HEK293 (cell line): ENCODE data around the gene IST1.

Experiments
- CTCF ChIA-PET: fragments of 350-600 bp; formaldehyde crosslinking; extraction: SDS; loops from one replicate; lab custom pipeline; 2021; ENCODE audit warnings: antibody characterized with exemption; lab: Yijun Ruan, JAX
- POLR2A ChIA-PET: fragments of 300-600 bp; formaldehyde crosslinking; extraction: SDS; loops from one replicate; lab custom pipeline; 2020; ENCODE audit warnings: antibody characterized with exemption, inconsistent platforms; lab: Yijun Ruan, JAX
- H3K27ac ChIP-seq: fragments of 200-500 bp; sonication (Bioruptor generic); 2 replicates; pipeline ENCODE4 v1.5.1; 2014; ENCODE audit warnings: low read depth, low read length, control low read depth, inconsistent platforms; ENCODE audit errors: extremely low read depth
- H3K36me3 ChIP-seq, 2 experiments: fragments of 200-500 bp in 1 of 2; sonication (Bioruptor generic) in 1 of 2; 1 replicate in 1 of 2; 2 replicates in 1 of 2; pipeline ENCODE4 v1.5.1; 2014 to 2017; ENCODE audit warnings: inconsistent platforms in 2 of 2, low read length in 2 of 2; ENCODE audit not compliant: control insufficient read depth in 2 of 2, insufficient read depth in 1 of 2
- H3K4me1 ChIP-seq: fragments of 200-500 bp; sonication (Bioruptor generic); 2 replicates; pipeline ENCODE4 v1.5.1; 2014; ENCODE audit warnings: mild to moderate bottlenecking, low read length, inconsistent platforms; ENCODE audit not compliant: control insufficient read depth, insufficient read depth
- H3K4me3 ChIP-seq: 2 replicates; pipeline ENCODE4 v1.5.1; 2011; ENCODE audit warnings: low read depth, mild to moderate bottlenecking, control low read depth, low read length, moderate library complexity
- H3K9me3 ChIP-seq: fragments of 200-500 bp; sonication (Bioruptor generic); 2 replicates; pipeline ENCODE4 v1.5.1; 2014; ENCODE audit warnings: low read depth, low read length, inconsistent platforms; ENCODE audit not compliant: control insufficient read depth, insufficient read depth
- BCL11B ChIP-seq: fragments of 450-650 bp; formaldehyde crosslinking; IDR thresholded peaks from 2 replicates; pipeline ENCODE4 v1.5.1; 2016; ENCODE audit warnings: low read depth, missing biosample characterization, missing genetic modification characterization
- GLIS1 ChIP-seq: fragments of 450-650 bp; formaldehyde crosslinking; IDR thresholded peaks from 2 replicates; pipeline ENCODE4 v1.5.1; 2016; ENCODE audit warnings: missing biosample characterization, missing genetic modification characterization
- ZBTB10 ChIP-seq: fragments of 450-650 bp; formaldehyde crosslinking; IDR thresholded peaks from 2 replicates; pipeline ENCODE4 v1.5.1; 2016; ENCODE audit warnings: missing biosample characterization, missing genetic modification characterization
- ZBTB20 ChIP-seq: fragments of 450-650 bp; formaldehyde crosslinking; IDR thresholded peaks from 2 replicates; pipeline ENCODE4 v1.5.1; 2016; ENCODE audit warnings: missing biosample characterization, missing genetic modification characterization
- ZEB2 ChIP-seq: fragments of 450-650 bp; formaldehyde crosslinking; IDR thresholded peaks from 2 replicates; pipeline ENCODE4 v1.5.1; 2016; ENCODE audit warnings: missing biosample characterization, missing genetic modification characterization
- ZNF121 ChIP-seq: fragments of 450-650 bp; formaldehyde crosslinking; IDR thresholded peaks from 2 replicates; pipeline ENCODE4 v1.5.1; 2016; ENCODE audit warnings: missing biosample characterization, missing genetic modification characterization
- ZNF169 ChIP-seq: fragments of 450-650 bp; formaldehyde crosslinking; IDR thresholded peaks from 2 replicates; pipeline ENCODE4 v1.5.1; 2016; ENCODE audit warnings: missing biosample characterization, missing genetic modification characterization
- ZNF513 ChIP-seq: fragments of 450-650 bp; IDR thresholded peaks from 2 replicates; pipeline ENCODE4 v1.5.1; 2018; ENCODE audit warnings: missing biosample characterization, missing genetic modification characterization
- ZNF639 ChIP-seq: fragments of 450-650 bp; formaldehyde crosslinking; IDR thresholded peaks from 2 replicates; pipeline ENCODE4 v1.5.1; 2016; ENCODE audit warnings: missing biosample characterization, missing genetic modification characterization
- ZNF677 ChIP-seq: fragments of 450-650 bp; IDR thresholded peaks from 2 replicates; pipeline ENCODE4 v1.5.0; 2018; ENCODE audit warnings: missing biosample characterization, mild to moderate bottlenecking, missing genetic modification characterization, moderate library complexity
- ZNF776 ChIP-seq: fragments of 450-650 bp; formaldehyde crosslinking; IDR thresholded peaks from 2 replicates; pipeline ENCODE4 v1.5.0; 2017; ENCODE audit warnings: missing biosample characterization, missing genetic modification characterization, borderline replicate concordance
- ZSCAN16 ChIP-seq: fragments of 450-650 bp; formaldehyde crosslinking; IDR thresholded peaks from 2 replicates; pipeline ENCODE4 v1.5.1; 2016; ENCODE audit warnings: missing biosample characterization, missing genetic modification characterization
- ZSCAN30 ChIP-seq: fragments of 450-650 bp; IDR thresholded peaks from 2 replicates; pipeline ENCODE4 v1.5.1; 2018; ENCODE audit warnings: missing biosample characterization, mild to moderate bottlenecking, missing genetic modification characterization, moderate library complexity
- ZSCAN5A ChIP-seq: fragments of 450-650 bp; formaldehyde crosslinking; IDR thresholded peaks from 2 replicates; pipeline ENCODE4 v1.5.1; 2016; ENCODE audit warnings: missing biosample characterization, missing genetic modification characterization
- TF ChIP-seq, protein P1 (sequence below): fragments of 450-650 bp; formaldehyde crosslinking; IDR thresholded peaks from 2 replicates; pipeline ENCODE4 v1.5.1; 2016; ENCODE audit warnings: missing biosample characterization, missing genetic modification characterization, borderline replicate concordance
- TF ChIP-seq, protein P2 (sequence below): fragments of 450-650 bp; formaldehyde crosslinking; IDR thresholded peaks from 2 replicates; pipeline ENCODE4 v1.5.1; 2016; ENCODE audit warnings: missing biosample characterization, missing genetic modification characterization

The IST1 gene

GRCh38 chr16:71894229-71894920 lies 956 bp upstream of the IST1 start (continued):
- TF ChIP-seq ZEB2 (tag by site-specific recombination): peak; percentile 15; the same call in 1 of the 2 replicates
- TF ChIP-seq, protein P1, sequence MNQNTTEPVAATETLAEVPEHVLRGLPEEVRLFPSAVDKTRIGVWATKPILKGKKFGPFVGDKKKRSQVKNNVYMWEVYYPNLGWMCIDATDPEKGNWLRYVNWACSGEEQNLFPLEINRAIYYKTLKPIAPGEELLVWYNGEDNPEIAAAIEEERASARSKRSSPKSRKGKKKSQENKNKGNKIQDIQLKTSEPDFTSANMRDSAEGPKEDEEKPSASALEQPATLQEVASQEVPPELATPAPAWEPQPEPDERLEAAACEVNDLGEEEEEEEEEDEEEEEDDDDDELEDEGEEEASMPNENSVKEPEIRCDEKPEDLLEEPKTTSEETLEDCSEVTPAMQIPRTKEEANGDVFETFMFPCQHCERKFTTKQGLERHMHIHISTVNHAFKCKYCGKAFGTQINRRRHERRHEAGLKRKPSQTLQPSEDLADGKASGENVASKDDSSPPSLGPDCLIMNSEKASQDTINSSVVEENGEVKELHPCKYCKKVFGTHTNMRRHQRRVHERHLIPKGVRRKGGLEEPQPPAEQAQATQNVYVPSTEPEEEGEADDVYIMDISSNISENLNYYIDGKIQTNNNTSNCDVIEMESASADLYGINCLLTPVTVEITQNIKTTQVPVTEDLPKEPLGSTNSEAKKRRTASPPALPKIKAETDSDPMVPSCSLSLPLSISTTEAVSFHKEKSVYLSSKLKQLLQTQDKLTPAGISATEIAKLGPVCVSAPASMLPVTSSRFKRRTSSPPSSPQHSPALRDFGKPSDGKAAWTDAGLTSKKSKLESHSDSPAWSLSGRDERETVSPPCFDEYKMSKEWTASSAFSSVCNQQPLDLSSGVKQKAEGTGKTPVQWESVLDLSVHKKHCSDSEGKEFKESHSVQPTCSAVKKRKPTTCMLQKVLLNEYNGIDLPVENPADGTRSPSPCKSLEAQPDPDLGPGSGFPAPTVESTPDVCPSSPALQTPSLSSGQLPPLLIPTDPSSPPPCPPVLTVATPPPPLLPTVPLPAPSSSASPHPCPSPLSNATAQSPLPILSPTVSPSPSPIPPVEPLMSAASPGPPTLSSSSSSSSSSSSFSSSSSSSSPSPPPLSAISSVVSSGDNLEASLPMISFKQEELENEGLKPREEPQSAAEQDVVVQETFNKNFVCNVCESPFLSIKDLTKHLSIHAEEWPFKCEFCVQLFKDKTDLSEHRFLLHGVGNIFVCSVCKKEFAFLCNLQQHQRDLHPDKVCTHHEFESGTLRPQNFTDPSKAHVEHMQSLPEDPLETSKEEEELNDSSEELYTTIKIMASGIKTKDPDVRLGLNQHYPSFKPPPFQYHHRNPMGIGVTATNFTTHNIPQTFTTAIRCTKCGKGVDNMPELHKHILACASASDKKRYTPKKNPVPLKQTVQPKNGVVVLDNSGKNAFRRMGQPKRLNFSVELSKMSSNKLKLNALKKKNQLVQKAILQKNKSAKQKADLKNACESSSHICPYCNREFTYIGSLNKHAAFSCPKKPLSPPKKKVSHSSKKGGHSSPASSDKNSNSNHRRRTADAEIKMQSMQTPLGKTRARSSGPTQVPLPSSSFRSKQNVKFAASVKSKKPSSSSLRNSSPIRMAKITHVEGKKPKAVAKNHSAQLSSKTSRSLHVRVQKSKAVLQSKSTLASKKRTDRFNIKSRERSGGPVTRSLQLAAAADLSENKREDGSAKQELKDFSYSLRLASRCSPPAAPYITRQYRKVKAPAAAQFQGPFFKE (tag by site-specific recombination): no peak
- no peak for TF ChIP-seq ZNF776
- TF ChIP-seq, protein P2, sequence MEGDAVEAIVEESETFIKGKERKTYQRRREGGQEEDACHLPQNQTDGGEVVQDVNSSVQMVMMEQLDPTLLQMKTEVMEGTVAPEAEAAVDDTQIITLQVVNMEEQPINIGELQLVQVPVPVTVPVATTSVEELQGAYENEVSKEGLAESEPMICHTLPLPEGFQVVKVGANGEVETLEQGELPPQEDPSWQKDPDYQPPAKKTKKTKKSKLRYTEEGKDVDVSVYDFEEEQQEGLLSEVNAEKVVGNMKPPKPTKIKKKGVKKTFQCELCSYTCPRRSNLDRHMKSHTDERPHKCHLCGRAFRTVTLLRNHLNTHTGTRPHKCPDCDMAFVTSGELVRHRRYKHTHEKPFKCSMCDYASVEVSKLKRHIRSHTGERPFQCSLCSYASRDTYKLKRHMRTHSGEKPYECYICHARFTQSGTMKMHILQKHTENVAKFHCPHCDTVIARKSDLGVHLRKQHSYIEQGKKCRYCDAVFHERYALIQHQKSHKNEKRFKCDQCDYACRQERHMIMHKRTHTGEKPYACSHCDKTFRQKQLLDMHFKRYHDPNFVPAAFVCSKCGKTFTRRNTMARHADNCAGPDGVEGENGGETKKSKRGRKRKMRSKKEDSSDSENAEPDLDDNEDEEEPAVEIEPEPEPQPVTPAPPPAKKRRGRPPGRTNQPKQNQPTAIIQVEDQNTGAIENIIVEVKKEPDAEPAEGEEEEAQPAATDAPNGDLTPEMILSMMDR (tag by site-specific recombination): peak; percentile 63; the same call in 1 of the 2 replicates
- TF ChIP-seq GLIS1 (tag by site-specific recombination): no peak

DNA sequence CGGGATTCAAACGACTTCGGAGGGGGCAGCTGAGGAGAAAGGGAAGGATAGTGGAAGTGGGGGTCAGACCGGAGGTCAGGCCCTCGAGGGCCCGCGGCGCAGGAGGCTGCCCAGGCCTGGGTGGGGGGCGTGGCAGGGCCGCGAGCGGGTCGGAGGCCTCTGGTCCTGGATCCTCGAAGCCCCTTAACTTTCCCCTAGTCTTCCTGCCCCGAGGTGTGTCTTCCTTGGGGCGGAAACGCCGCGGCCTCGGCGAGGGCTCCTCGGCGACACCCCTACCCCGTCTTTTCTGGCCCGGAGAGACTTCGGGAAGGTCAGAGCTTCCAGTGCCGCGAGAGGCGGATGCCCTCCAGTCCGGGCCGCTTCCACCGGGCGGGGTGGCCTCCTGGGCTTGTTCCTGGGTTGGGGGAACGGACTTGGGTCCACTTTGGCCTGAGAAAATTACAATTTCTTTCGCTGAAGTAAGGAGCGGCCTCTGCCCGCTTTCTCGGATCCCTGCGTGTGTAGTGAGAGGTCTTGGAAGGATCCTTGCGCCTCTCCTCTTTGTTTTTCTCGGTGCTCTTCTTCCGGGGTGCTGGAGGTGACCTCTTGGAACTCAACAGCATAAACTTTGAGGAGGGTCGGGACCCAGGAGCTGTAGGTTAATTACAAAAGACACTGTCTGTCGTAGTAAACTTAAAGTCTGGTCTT lies 491 bp downstream of the IST1 start:
- Histone ChIP-seq H3K4me3 (peak overlapping the region; percentile 55), H3K4me1 (peaks cover 6% of the 10 kb centered on the region; the same call in 1 of the 2 replicates), H3K9me3 (no peaks in the 10 kb centered on the region), H3K27ac (peak overlapping the region; percentile 83), H3K36me3 (peaks cover 5 to 7% of the 10 kb centered on the region in 2 experiments; a peak in 2 of 3 replicates)
- ChIA-PET POLR2A (interaction anchor here (1.0 to 6.0 kb wide), 5 partner anchors 9 to 87 kb away, joined by 4 to 51 read pairs (median 5); partner anchors contain the start of genes AP1G1 and ZNF821), CTCF (interaction anchor here (0.6 kb wide), 1 partner anchor 31 kb away, joined by 3 read pairs; no protein-coding TSS in a partner anchor)
- TF ChIP-seq ZBTB10 (tag by site-specific recombination): no peak
- TF ChIP-seq ZNF169 (tag by site-specific recombination): no peak
- TF ChIP-seq ZSCAN16 (tag by site-specific recombination): no peak
- TF ChIP-seq BCL11B (tag by site-specific recombination): no peak
- no peak for TF ChIP-seq ZNF677 (tag by site-specific recombination)
- peak; percentile 60 for TF ChIP-seq ZBTB20 (tag by site-specific recombination)
- TF ChIP-seq ZEB2 (tag by site-specific recombination): no peak
- no peak for TF ChIP-seq ZNF639 (tag by site-specific recombination)
- no peak for TF ChIP-seq ZSCAN30
- TF ChIP-seq ZSCAN5A (tag by site-specific recombination): no peak
- no peak for TF ChIP-seq ZNF121 (tag by site-specific recombination)
- TF ChIP-seq ZNF513 (tag by site-specific recombination): no peak
